ENCODE measurements around the gene FBXL5. TPM values are rescaled to one million over a fixed set of nuclear protein-coding genes. Genes with fewer than 3 reads are reported as not detected.

FBXL5 gene
- total and polyA plus RNA-seq, 2 of the 13 experiments (the other 11 are each of a cell fraction or from before 2014, with no cell fraction given), result 17.4 to 45.3 TPM

DNA sequence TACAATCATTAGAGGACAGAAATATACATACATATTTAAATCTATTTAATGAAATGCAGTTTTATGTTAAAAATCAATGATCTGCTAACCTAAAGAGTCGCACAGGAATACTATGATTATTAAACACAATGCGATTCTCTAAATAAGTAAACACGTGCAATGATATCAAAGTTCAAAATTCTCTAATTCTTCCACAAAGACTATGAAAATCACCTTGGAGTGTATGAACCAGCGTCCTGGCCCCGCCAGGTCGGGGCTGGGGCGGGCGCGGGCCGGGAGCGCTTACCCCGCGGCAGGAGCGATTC lies 25.9 kb upstream of the FBXL5 start:
- ATAC-seq, result no peak
- 3% methylated on average over 13 of the region's 14 CpGs for WGBS (ENCODE audit: low lambda C conversion rate)
- DNase-seq (ENCODE audit: low spot score), result no peak
- TSS peak; percentile 63 for BruUV-seq (replicated peaks)
- Histone ChIP-seq H3K4me3 (replicated peaks in 1 of 3; ENCODE audit: insufficient read depth in 1 of 3, low read depth in 2 of 3, low read length in 3 of 3) (peak overlapping the region; percentile 60 to 92 (median 83)), H3K79me2 (ENCODE audit: insufficient read depth, low read length) (peaks cover 76% of the 10 kb centered on the region), H3K9ac (ENCODE audit: insufficient read depth, low read depth, low read length) (peak overlapping the region; percentile 89), H3K9me3 (ENCODE audit: low read length) (no peaks in the 10 kb centered on the region), H3K4me1 (ENCODE audit: insufficient read depth, low read length) (peaks cover 67% of the 10 kb centered on the region), H3K4me2 (ENCODE audit: low read depth, low read length) (peak overlapping the region; percentile 43), H3K27ac (ENCODE audit: extremely low read length, insufficient read depth, low read length) (peak overlapping the region; percentile 94), H2AFZ (ENCODE audit: low read length) (no peak overlapping the region), H3K27me3 (ENCODE audit: control insufficient read depth in 1 of 2, insufficient read depth in 2 of 2, low read length in 2 of 2) (no peaks in the 10 kb centered on the region; a peak in 1 of 5 replicates), H4K20me1 (ENCODE audit: insufficient read depth, low read length) (no peaks in the 10 kb centered on the region), H3K36me3 (replicated peaks in 1 of 2; ENCODE audit: control insufficient read depth in 1 of 2, insufficient read depth in 2 of 2, low read length in 2 of 2) (peaks cover 0 to 11% of the 10 kb centered on the region in 2 experiments; a peak in 1 of 5 replicates)
- ChIA-PET CTCF (ENCODE audit: low intra/inter-chr PET ratio, low total read pairs) (no interaction called here), POLR2A (interaction anchor here (1.0 to 3.5 kb wide), 10 partner anchors 10 to 202 kb away, joined by 3 to 36 read pairs (median 8); partner anchors contain the start of gene FBXL5)
- in situ Hi-C loops (cut with HindIII; ENCODE audit: extremely low pct_ligation_motif_present, low pct_unique_long_range_greater_than_20kb), result no loop called here
- no peak for FAIRE-seq
- intact Hi-C loops (cut with micrococcal nuclease; ENCODE audit: unreplicated experiment), result loop anchor here (1.0 to 10.0 kb wide), 6 partner anchors 19 to 676 kb away; partner anchors contain the start of genes CPEB2 and TAPT1
- TF ChIP-seq MEF2D (CRISPR knock-in tag; IDR thresholded peaks at IDR 0.05) (no peak), ZNF350 (CRISPR knock-in tag; IDR thresholded peaks at IDR 0.05; ENCODE audit: borderline replicate concordance, low read depth) (no peak), ZNF841 (CRISPR knock-in tag; IDR thresholded peaks at IDR 0.05; ENCODE audit: borderline replicate concordance) (0 out of 2 replicates have a peak, but pooled peaks have one; percentile 4), SRSF9 (IDR thresholded peaks at IDR 0.05; ENCODE audit: borderline replicate concordance, insufficient read depth, low read depth, low read length, poor library complexity, severe bottlenecking) (no peak), ZNF790 (CRISPR knock-in tag; IDR thresholded peaks at IDR 0.05; ENCODE audit: borderline replicate concordance) (0 out of 2 replicates have a peak, but pooled peaks have one; percentile 22), ZNF331 (CRISPR knock-in tag; IDR thresholded peaks at IDR 0.05) (no peak), HMG20B (CRISPR knock-in tag; conservative IDR thresholded peaks at IDR 0.05) (no peak), CHD2 (IDR thresholded peaks at IDR 0.05; ENCODE audit: low read depth, low read length) (no peak), HOXD1 (CRISPR knock-in tag; IDR thresholded peaks at IDR 0.05) (0 out of 2 replicates have a peak, but pooled peaks have one; percentile 5), ZNF18 (CRISPR knock-in tag; IDR thresholded peaks at IDR 0.05; ENCODE audit: insufficient replicate concordance) (no peak), NFE2L1 (CRISPR knock-in tag; IDR thresholded peaks at IDR 0.05; ENCODE audit: borderline replicate concordance) (no peak), ZNF256 (CRISPR knock-in tag; conservative IDR thresholded peaks at IDR 0.05) (0 out of 2 replicates have a peak, but pooled peaks have one; percentile 16), ZNF263 (CRISPR knock-in tag; IDR thresholded peaks at IDR 0.05) (peak; percentile 6; the same call in 1 of the 2 replicates), ZNF121 (CRISPR knock-in tag; IDR thresholded peaks at IDR 0.05) (no peak), ZNF552 (CRISPR knock-in tag; IDR thresholded peaks at IDR 0.05; ENCODE audit: borderline replicate concordance) (0 out of 2 replicates have a peak, but pooled peaks have one; percentile 0), HNRNPL (IDR thresholded peaks at IDR 0.05; ENCODE audit: low read depth, low read length) (no peak), ZNF629 (CRISPR knock-in tag; conservative IDR thresholded peaks at IDR 0.05) (no peak)
- TF ChIP-seq, protein P1, sequence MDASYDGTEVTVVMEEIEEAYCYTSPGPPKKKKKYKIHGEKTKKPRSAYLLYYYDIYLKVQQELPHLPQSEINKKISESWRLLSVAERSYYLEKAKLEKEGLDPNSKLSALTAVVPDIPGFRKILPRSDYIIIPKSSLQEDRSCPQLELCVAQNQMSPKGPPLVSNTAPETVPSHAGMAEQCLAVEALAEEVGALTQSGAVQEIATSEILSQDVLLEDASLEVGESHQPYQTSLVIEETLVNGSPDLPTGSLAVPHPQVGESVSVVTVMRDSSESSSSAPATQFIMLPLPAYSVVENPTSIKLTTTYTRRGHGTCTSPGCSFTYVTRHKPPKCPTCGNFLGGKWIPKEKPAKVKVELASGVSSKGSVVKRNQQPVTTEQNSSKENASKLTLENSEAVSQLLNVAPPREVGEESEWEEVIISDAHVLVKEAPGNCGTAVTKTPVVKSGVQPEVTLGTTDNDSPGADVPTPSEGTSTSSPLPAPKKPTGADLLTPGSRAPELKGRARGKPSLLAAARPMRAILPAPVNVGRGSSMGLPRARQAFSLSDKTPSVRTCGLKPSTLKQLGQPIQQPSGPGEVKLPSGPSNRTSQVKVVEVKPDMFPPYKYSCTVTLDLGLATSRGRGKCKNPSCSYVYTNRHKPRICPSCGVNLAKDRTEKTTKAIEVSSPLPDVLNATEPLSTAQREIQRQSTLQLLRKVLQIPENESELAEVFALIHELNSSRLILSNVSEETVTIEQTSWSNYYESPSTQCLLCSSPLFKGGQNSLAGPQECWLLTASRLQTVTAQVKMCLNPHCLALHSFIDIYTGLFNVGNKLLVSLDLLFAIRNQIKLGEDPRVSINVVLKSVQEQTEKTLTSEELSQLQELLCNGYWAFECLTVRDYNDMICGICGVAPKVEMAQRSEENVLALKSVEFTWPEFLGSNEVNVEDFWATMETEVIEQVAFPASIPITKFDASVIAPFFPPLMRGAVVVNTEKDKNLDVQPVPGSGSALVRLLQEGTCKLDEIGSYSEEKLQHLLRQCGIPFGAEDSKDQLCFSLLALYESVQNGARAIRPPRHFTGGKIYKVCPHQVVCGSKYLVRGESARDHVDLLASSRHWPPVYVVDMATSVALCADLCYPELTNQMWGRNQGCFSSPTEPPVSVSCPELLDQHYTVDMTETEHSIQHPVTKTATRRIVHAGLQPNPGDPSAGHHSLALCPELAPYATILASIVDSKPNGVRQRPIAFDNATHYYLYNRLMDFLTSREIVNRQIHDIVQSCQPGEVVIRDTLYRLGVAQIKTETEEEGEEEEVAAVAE (CRISPR knock-in tag; IDR thresholded peaks at IDR 0.05; ENCODE audit: borderline replicate concordance), result no peak
